Esophagus squamous epithelium (tissue), 5 donors: ENCODE data around the gene TSEN15. TPM values are rescaled to one million over a fixed set of nuclear protein-coding genes. Genes with fewer than 3 reads are reported as not detected.
"Not testable (repeated sequence)": the region's sequence is repeated elsewhere in the genome, so short reads cannot be mapped to it uniquely, and the experiment has no call there.

Experiments used
- DNase-seq: peaks from one replicate; lab custom pipeline; 2025; lab: John Stamatoyannopoulos, UW
- H3K27ac ChIP-seq, 4 donors: fragments of 200-600 bp; sonication (generic); one replicate each; pipeline ENCODE4 v1.5.1; 2016 to 2019; ENCODE audit warnings: mild to moderate bottlenecking in 1 of 4
- H3K27me3 ChIP-seq, 4 donors: fragments of 200-600 bp; sonication (generic); 1 replicate in 3 of 4; 2 replicates in 1 of 4; pipeline versions ENCODE4 v1.5.1 to v1.6.0; 2017 to 2021; ENCODE audit warnings: antibody characterized with exemption in 1 of 4
- H3K36me3 ChIP-seq, 3 donors: fragments of 200-600 bp; sonication (generic); one replicate each; pipeline ENCODE4 v1.5.1; 2016 to 2019
- H3K4me1 ChIP-seq, 3 donors: fragments of 200-600 bp; sonication (generic); one replicate each; pipeline ENCODE4 v1.5.1; 2017 to 2019
- H3K4me3 ChIP-seq, 4 donors: fragments of 200-600 bp; sonication (generic); 1 replicate in 3 of 4; 2 replicates in 1 of 4; pipeline ENCODE4 v1.5.1; 2016 to 2019; ENCODE audit warnings: mild to moderate bottlenecking in 2 of 4, moderate library complexity in 1 of 4
- H3K9me3 ChIP-seq, 3 donors: fragments of 200-600 bp; sonication (generic); one replicate each; pipeline ENCODE4 v1.5.1; 2016 to 2019
- POLR2A ChIP-seq, 4 donors: fragments of 450-650 bp; IDR thresholded peaks; one replicate each; pipeline ENCODE4 v1.6.1; 2017; ENCODE audit warnings: antibody characterized with exemption in 4 of 4, mild to moderate bottlenecking in 4 of 4, moderate library complexity in 3 of 4
- WGBS, 2 donors: methylation state at CpG; one replicate each; pipeline ENCODE4 v1.1.5; 2018; 5-methylcytosine and 5-hydroxymethylcytosine counted together
- intact Hi-C: fragments of 100-400 bp; cut with DNase I; formaldehyde crosslinking; loops from one replicate; pipeline ENCODE4 v1.15.0; 2022
- total RNA-seq, 4 donors: library from RNA; depleted of rRNA; stranded (reverse); fragments of >200 nt; gene quantifications; one replicate each; pipeline ENCODE4 v1.1.0, GENCODE V29; 2016
- TF ChIP-seq, protein P1 (sequence below), 6 experiments: fragments of 450-650 bp in 4 of 6; fragments of 200-600 bp in 2 of 6; sonication (generic) in 2 of 6; IDR thresholded peaks; one replicate each; pipeline ENCODE4 v1.5.1; 2016 to 2019; ENCODE audit warnings: antibody characterized with exemption in 6 of 6, mild to moderate bottlenecking in 4 of 6, moderate library complexity in 4 of 6
- donor health status: DM: yes; HTN: yes; CAD: no.

Gene TSEN15
- total RNA-seq, 4 donors from 2014 or later: 16.5 to 25.4 (median 22.0) TPM

- Histone ChIP-seq H3K9me3 (no peaks in the 10 kb centered on the region), H3K4me3 (peak overlapping the region; percentile 41 to 73 (median 54)), H3K4me1 (peaks cover 8 to 24% (median 15%) of the 10 kb centered on the region in 3 donors), H3K27ac (peak overlapping the region in 1 of 4 donors; percentile 33), H3K27me3 (peaks cover 0 to 81% (median 2%) of the 10 kb centered on the region in 4 donors), H3K36me3 (no peaks in the 10 kb centered on the region)
- WGBS, 2 donors: 0 to 3% methylated on average over 2 to 11 of the region's 29 CpGs
- intact Hi-C loops: no loop called here
- TF ChIP-seq, protein P1, sequence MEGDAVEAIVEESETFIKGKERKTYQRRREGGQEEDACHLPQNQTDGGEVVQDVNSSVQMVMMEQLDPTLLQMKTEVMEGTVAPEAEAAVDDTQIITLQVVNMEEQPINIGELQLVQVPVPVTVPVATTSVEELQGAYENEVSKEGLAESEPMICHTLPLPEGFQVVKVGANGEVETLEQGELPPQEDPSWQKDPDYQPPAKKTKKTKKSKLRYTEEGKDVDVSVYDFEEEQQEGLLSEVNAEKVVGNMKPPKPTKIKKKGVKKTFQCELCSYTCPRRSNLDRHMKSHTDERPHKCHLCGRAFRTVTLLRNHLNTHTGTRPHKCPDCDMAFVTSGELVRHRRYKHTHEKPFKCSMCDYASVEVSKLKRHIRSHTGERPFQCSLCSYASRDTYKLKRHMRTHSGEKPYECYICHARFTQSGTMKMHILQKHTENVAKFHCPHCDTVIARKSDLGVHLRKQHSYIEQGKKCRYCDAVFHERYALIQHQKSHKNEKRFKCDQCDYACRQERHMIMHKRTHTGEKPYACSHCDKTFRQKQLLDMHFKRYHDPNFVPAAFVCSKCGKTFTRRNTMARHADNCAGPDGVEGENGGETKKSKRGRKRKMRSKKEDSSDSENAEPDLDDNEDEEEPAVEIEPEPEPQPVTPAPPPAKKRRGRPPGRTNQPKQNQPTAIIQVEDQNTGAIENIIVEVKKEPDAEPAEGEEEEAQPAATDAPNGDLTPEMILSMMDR (IDR thresholded peaks at IDR 0.05): no peak
- DNase-seq: no peak
These were observed 15.0 kb upstream of the TSEN15 start for GRCh38 chr1:184036517-184036949.

DNA sequence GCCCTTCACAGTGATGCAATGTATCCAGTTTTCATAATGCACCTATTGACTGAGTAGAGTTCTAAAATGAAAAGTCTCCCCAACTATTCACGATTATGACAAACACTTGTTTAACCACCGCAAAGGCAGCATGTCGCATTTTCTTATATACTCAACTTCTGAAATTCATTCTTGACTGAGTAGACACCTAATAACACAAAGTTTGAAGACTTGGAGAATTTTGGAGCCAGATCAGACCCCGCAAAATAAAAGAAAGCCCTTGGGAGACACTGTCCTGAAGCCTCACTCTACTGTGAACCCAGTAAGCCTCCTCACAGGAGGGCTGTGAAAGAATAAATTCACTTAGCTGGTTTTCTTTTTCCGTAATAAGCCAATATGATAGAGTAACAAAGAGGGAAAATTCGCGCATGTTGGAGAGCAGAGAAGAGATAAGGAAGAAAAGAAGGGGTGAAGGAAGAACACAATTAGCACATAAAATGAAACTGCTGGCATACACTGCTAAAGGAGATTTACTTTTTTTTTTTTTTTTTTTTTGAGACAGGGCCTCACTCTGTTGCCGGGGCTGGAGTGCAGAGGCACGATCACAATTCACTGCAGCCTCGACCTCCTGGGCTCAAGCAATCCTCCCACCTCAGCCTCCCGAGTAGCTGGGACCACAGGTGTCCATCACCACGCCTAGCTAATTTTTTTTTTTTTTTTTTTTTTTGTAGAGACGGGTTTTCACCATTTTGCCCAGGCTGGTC lies 13.5 kb upstream of the TSEN15 start:
- TF ChIP-seq POLR2A (IDR thresholded peaks at IDR 0.05): no peak
- TF ChIP-seq, protein P1 (IDR thresholded peaks at IDR 0.05): no peak
- H3K27ac ChIP-seq: no peak overlapping the region
- H3K36me3 ChIP-seq: no peaks in the 10 kb centered on the region
- H3K4me3 ChIP-seq: peak overlapping the region in 2 of 4 donors; percentile 64 to 73
- WGBS, 2 donors: 78 to 86% methylated on average over 11 to 13 of the region's 13 CpGs
- H3K4me1 ChIP-seq: peaks cover 8 to 24% (median 15%) of the 10 kb centered on the region in 3 donors
- no peaks in the 10 kb centered on the region for H3K9me3 ChIP-seq
- intact Hi-C loops: no loop called here
- H3K27me3 ChIP-seq: peaks cover 0 to 76% (median 2%) of the 10 kb centered on the region in 4 donors
- DNase-seq: no peak

DNA sequence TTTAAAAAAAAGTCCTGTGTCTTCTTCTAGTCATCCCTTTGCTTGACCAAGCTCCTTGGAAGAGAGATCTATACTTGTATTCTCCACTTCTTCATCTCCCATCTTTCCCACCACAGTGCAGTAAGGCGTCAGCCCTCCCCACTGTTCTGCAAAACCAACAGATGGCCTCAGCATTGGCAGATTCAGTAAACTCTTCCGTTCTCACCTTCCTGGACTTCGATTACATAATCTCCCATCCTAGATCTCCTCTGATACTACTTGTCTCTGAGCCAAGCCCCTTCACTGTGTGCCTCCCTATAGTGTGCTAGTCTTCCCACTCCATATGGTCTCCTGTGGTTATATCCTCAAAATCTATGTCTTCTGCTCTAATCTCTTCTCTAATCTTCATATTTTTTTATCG lies 12.4 kb upstream of the TSEN15 start:
- TF ChIP-seq, protein P1 (IDR thresholded peaks at IDR 0.05): no peak
- TF ChIP-seq POLR2A (IDR thresholded peaks at IDR 0.05): no peak
- WGBS, 2 donors: 80% methylated on average over 4 of the region's 4 CpGs
- H3K27me3 ChIP-seq: peaks cover 0 to 67% (median 2%) of the 10 kb centered on the region in 4 donors
- no peak for DNase-seq
- no peak overlapping the region for H3K4me3 ChIP-seq
- H3K4me1 ChIP-seq: peaks cover 8 to 24% (median 15%) of the 10 kb centered on the region in 3 donors
- no peaks in the 10 kb centered on the region for H3K9me3 ChIP-seq
- intact Hi-C loops: no loop called here
- H3K36me3 ChIP-seq: no peaks in the 10 kb centered on the region
- no peak overlapping the region for H3K27ac ChIP-seq

- peaks cover 0 to 44% (median 2%) of the 10 kb centered on the region in 4 donors for H3K27me3 ChIP-seq
- intact Hi-C loops: no loop called here
These were observed 9.8 kb upstream of the TSEN15 start for GRCh38 chr1:184041731-184042130.

GRCh38 chr1:184043315-184043714 lies 8.2 kb upstream of the TSEN15 start:
- intact Hi-C loops, H3K4me3 ChIP-seq, H3K9me3 ChIP-seq, H3K27ac ChIP-seq, H3K4me1 ChIP-seq, DNase-seq, H3K36me3 ChIP-seq: not testable (repeated sequence)
- WGBS, 2 donors: 53 to 92% methylated on average over 2 of the region's 2 CpGs
- H3K27me3 ChIP-seq: peaks cover 0 to 28% (median 0%) of the 10 kb centered on the region in 4 donors

More at GRCh38 chr1:184041731-184042130, 9.8 kb upstream of the TSEN15 start:
- no peak overlapping the region for H3K4me3 ChIP-seq
- no peak for DNase-seq
- WGBS, 2 donors: 58 to 65% methylated on average over 3 of the region's 3 CpGs
- H3K9me3 ChIP-seq: no peaks in the 10 kb centered on the region
- no peak overlapping the region for H3K27ac ChIP-seq
- no peaks in the 10 kb centered on the region for H3K36me3 ChIP-seq
- TF ChIP-seq, protein P1 (IDR thresholded peaks at IDR 0.05): no peak
- no peak for TF ChIP-seq POLR2A (IDR thresholded peaks at IDR 0.05)
- peaks cover 4 to 14% (median 8%) of the 10 kb centered on the region in 3 donors for H3K4me1 ChIP-seq
